Panc1 (cell line): ENCODE results near the gene NTM. TPM values are rescaled to one million over a fixed set of nuclear protein-coding genes. Genes with fewer than 3 reads are reported as not detected.

ENCODE experiments used
- ATAC-seq: fragments of 200-7000 bp; cut with Tn5 transposase; 2 replicates; pipeline ENCODE4 v1.9.1; 2020; ENCODE audit warnings: mild to moderate bottlenecking, moderate library complexity
- BruUV-seq: library from RNA; stranded (reverse); fragments of 400-500 nt; replicated peaks from 2 replicates; lab custom pipeline; 2021; lab: Mats Ljungman, UMichigan
- CTCF ChIA-PET: fragments of 300-600 bp; sonication (Branson Sonifier 250); formaldehyde crosslinking; loops from one replicate; lab custom pipeline; 2022; ENCODE audit warnings: antibody characterized with exemption; lab: Charles Lee
- POLR2A ChIA-PET: fragments of 300-600 bp; sonication (Branson Sonifier 250); formaldehyde crosslinking; loops from one replicate; lab custom pipeline; 2022; ENCODE audit warnings: antibody characterized with exemption; lab: Charles Lee
- DNase-seq: peaks from one replicate; pipeline ENCODE4 v3.0.0-alpha.2; 2010; ENCODE audit warnings: low read depth, low spot score
- H3K27ac ChIP-seq: 2 replicates; pipeline ENCODE4 v1.5.1; 2011; ENCODE audit warnings: mild to moderate bottlenecking, low read length, inconsistent platforms
- H3K27me3 ChIP-seq: fragments of 200-500 bp; sonication (Bioruptor generic); 2 replicates; pipeline ENCODE4 v1.6.0; 2014; ENCODE audit warnings: low read length, inconsistent platforms; ENCODE audit not compliant: control insufficient read depth, insufficient read depth
- H3K36me3 ChIP-seq: fragments of 200-500 bp; sonication (Bioruptor generic); 2 replicates; pipeline ENCODE4 v1.5.1; 2014; ENCODE audit warnings: inconsistent platforms, mild to moderate bottlenecking, low read length, moderate library complexity; ENCODE audit not compliant: control insufficient read depth, insufficient read depth
- H3K4me1 ChIP-seq: 2 replicates; pipeline ENCODE4 v1.5.1; 2011; ENCODE audit warnings: inconsistent platforms, mild to moderate bottlenecking, low read length, moderate library complexity; ENCODE audit not compliant: control insufficient read depth, insufficient read depth
- H3K4me3 ChIP-seq, 2 experiments: 2 replicates each; pipeline ENCODE4 v1.5.1; 2011 to 2012; ENCODE audit warnings: low read depth in 2 of 2, low read length in 2 of 2, mild to moderate bottlenecking in 2 of 2, inconsistent platforms in 1 of 2, moderate library complexity in 1 of 2
- H3K9me3 ChIP-seq: fragments of 200-500 bp; sonication (Bioruptor generic); 2 replicates; pipeline ENCODE4 v1.5.1; 2014; ENCODE audit warnings: low read depth, mild to moderate bottlenecking, inconsistent platforms, low read length, moderate library complexity; ENCODE audit not compliant: control insufficient read depth, insufficient read depth
- CTCF ChIP-seq: fragments of 450-650 bp; IDR thresholded peaks from 2 replicates; pipeline ENCODE4 v1.5.1; 2017; ENCODE audit warnings: mild to moderate bottlenecking
- POLR2AphosphoS5 ChIP-seq: IDR thresholded peaks from 2 replicates; pipeline ENCODE4 v1.6.1; 2012; ENCODE audit warnings: mild to moderate bottlenecking, low read depth, low read length, moderate library complexity
- REST ChIP-seq, 2 experiments: IDR thresholded peaks; 2 replicates each; pipeline ENCODE4 v1.6.1; 2011 to 2012; ENCODE audit warnings: low read depth in 2 of 2, control low read depth in 1 of 2, low read length in 1 of 2, mild to moderate bottlenecking in 1 of 2, moderate library complexity in 1 of 2; ENCODE audit not compliant: insufficient read depth in 1 of 2
- SIN3A ChIP-seq: IDR thresholded peaks from 2 replicates; pipeline ENCODE4 v1.6.1; 2012; ENCODE audit warnings: low read depth, mild to moderate bottlenecking, low read length, moderate library complexity, borderline replicate concordance; ENCODE audit not compliant: insufficient read depth
- TCF7L2 ChIP-seq: IDR thresholded peaks from 2 replicates; pipeline ENCODE4 v1.6.1; 2011; ENCODE audit warnings: mild to moderate bottlenecking, low read depth, low read length, inconsistent platforms
- in situ Hi-C: cut with HindIII; loops from 2 replicates; pipeline ENCODE4 v1.10.0; 2016; ENCODE audit warnings: low sequenced_read_pairs, low pct_unique_long_range_greater_than_20kb
- intact Hi-C: fragments of 100-400 bp; cut with micrococcal nuclease; formaldehyde crosslinking; loops from one replicate; pipeline ENCODE4 v1.10.0; 2022; ENCODE audit not compliant: unreplicated experiment
- total RNA-seq: library from RNA; stranded (reverse); gene quantifications from one replicate; pipeline ENCODE4 v1.2.1, GENCODE V29; 2021; ENCODE audit not compliant: unreplicated experiment

Gene NTM
- total RNA-seq, 1 experiment from 2014 or later = 0.10 TPM

- Histone ChIP-seq H3K27me3 (0 out of 2 replicates have a peak, but pooled peaks cover 2% of the 10 kb centered on the region), H3K9me3 (no peaks in the 10 kb centered on the region), H3K4me1 (no peaks in the 10 kb centered on the region), H3K36me3 (no peaks in the 10 kb centered on the region), H3K27ac (no peak overlapping the region), H3K4me3 (no peak overlapping the region)
- ATAC-seq (no peak), DNase-seq (no peak)
- intact Hi-C loops (no loop called here), in situ Hi-C loops (no loop called here)
- CTCF ChIA-PET = no interaction called here
- no peak for TF ChIP-seq SIN3A
- no peak for TF ChIP-seq CTCF
- TF ChIP-seq TCF7L2 = no peak
- TF ChIP-seq REST (IDR thresholded peaks at IDR 0.05; ENCODE audit: insufficient read depth in 1 of 2, low read depth in 2 of 2, low read length in 1 of 2) = no peak
- no peak for TF ChIP-seq POLR2AphosphoS5
- POLR2A ChIA-PET = no interaction called here
- no TSS peak for BruUV-seq
These were observed 887.5 kb downstream of the NTM start for GRCh38 chr11:132257871-132258270.

GRCh38 chr11:132258875-132259274 lies 888.5 kb downstream of the NTM start:
- H3K27me3 ChIP-seq = 0 out of 2 replicates have a peak, but pooled peaks cover 2% of the 10 kb centered on the region
- H3K27ac ChIP-seq = no peak overlapping the region

More at GRCh38 chr11:132258875-132259274, 888.5 kb downstream of the NTM start:
- ATAC-seq (no peak), DNase-seq (no peak)
- intact Hi-C loops = no loop called here
- no peaks in the 10 kb centered on the region for H3K4me1 ChIP-seq
- H3K9me3 ChIP-seq = no peaks in the 10 kb centered on the region
- ChIA-PET CTCF (no interaction called here), POLR2A (no interaction called here)
- no TSS peak for BruUV-seq
- TF ChIP-seq REST (IDR thresholded peaks at IDR 0.05; ENCODE audit: insufficient read depth in 1 of 2, low read depth in 2 of 2, low read length in 1 of 2) (no peak), CTCF (no peak), POLR2AphosphoS5 (no peak), TCF7L2 (no peak), SIN3A (no peak)
- no peaks in the 10 kb centered on the region for H3K36me3 ChIP-seq
- in situ Hi-C loops = no loop called here
- no peak overlapping the region for H3K4me3 ChIP-seq
